GM19240 (cell line): ENCODE measurements around the gene AGR2.
"Not testable (repeated sequence)": the region's sequence is repeated elsewhere in the genome, so short reads cannot be mapped to it uniquely, and the experiment has no call there.

Experiments used
- DNase-seq: peaks from one replicate; pipeline ENCODE4 v3.0.0; 2011; ENCODE audit warnings: low spot score; ENCODE audit not compliant: insufficient read length

The AGR2 gene

DNA sequence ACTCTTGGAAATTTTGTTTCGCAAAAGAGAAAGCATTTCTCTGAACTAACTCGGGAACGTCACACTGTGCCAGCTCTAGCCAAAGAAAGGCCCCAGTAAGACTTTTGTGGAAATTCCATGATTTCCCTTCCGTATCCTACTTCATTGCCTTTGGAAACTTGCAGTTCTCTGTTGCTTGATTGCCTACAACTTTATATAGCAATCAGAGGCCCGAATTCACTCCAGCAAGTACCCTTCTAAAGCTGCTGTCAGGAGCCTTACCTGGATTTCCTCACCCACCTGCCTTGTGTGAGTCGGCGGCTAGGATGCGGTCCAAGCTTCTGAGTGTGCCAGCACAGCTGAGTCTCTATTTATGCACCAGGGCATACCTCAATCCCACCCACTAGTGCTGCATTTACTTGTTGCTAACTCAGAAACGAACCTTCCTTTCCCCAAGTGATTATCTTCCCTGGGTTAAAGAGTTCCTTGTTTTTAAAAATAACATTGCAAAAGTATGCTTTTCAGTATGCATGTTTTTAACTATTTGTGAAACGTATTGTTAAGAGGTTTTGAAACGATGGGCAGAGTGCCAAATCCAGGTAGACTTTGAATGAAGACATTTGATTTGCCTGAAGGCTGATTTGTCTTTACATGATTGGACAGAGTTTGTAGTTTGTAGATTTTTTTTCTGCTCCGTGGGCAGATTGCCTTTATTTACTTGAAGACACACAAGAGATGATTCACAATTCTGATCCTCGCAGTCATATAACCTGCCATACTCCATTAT is at the start of gene AGR2:
Gene AGR2 (minus strand): TSS at position 326 of the 766 bp plus-strand sequence. CDS start 3,203 bp downstream, outside the sequence.
- no peak for DNase-seq

DNA sequence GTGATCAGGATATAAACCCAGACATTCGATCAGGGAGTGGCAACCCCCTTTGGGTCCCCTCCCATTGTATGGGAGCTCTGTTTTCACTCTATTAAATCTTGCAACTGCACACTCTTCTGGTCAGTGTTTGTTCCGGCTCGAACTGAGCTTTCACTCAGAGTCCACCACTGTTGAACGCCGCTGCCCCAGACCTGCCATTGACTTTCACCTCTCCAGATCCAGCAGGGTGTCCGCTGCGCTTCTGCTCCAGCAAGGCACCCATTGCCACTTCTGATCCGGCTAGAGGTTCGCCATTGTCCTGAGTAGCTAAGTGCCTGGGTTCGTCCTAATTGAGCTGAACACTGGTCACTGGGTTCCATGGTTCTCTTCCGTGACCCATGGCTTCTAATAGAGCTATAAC is 48.4 kb upstream of the AGR2 start:
- not testable (repeated sequence) for DNase-seq

DNA sequence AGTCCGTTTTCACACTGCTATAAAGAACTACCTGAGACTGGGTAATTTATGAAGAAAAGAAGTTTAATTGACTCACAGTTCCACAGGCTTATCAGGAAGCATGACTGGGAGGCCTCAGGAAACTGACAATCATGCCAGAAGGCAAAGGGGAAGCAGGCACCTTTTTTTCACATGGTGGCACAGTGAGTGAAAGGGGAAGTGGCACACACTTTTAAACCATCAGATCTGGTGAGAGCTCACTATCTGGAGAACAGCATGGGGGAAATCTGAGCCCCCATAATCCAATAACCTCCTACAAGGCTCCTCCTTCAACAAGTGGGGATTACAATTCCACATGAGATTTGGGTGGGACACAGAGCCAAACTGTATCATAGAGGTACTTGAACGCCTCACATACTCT is 47.0 kb upstream of the AGR2 start:
- DNase-seq: no peak

DNA sequence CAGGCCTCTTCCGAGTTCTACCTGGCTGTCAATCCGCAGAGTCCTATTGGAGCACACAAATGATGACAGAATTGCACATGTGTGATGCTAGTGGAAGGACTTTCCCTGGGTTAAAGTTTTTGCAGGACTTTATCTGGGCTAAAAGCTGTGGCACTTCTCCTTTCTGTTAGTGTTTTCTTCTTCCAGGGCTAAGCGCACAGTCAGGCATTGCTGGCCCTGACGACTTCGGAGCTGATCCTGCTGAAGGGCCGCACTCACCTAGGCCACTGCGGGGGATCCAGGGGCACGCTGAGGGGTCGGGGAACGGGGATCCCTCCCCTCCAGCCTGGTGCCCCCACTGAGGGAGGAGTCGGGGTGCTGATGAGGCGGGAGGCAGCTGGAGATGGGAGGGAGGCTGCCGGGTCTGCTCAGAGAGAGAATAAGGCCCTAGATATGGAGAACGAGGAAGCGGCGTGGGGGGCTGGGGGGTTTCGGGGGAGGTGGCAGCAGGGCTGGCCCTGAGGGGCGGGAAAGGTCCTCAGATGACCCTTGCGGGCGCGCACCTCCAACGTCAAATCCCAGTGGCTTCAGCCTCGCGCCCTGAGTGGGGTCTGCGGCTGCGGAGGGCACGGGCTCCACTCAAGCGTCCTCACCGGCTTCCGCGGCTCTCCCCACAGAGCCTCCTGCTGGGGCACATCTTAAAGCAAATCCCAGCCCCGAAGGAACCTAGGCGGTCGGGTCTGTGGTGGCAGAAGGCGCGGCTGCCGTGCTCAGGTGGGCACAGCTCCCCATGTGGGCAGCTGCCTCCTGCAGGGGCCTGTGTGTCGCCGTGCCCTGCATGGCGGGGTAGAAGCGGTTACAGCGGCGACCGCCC is 46.0 kb upstream of the AGR2 start:
- DNase-seq: no peak

DNA sequence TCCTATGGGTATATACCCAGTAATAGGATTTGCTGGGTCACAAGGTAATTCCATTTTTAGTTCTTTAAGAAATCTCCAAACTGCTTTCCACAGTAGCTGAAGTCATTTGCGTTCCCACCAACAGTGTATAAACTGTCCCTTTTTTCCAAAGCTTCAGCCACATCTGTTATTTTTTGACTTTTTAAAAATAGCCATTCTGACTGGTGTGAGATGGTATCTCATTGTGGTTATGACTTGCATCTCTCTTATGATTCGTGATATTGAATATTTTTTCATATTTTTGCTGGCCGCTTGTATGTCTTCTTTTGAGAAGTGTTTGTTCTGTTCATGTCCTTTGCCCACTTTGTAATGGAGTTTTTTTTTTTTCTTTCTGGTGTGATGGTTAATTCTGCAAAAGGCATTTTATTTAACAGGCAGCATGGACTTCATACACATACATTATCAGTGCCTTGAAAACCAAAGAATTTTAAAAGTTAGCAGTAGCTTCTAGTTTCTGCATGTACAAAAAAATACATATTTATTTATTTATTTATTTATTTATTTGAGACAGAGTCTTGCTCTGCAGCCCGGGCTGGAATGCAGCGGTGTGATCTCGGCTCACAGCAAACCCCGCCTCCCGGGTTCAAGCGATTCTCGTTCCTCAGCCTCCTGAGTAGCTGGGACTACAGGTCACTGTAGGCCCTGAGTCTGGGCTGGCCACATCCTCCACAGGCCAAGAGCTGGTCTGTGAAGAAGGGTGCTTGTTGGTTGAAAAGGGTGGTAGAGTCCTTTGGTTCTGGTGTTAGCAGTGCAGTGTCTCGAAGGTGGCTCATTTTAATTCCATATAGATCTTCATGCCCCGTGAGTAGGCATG is 44.7 kb upstream of the AGR2 start:
- DNase-seq: no peak

DNA sequence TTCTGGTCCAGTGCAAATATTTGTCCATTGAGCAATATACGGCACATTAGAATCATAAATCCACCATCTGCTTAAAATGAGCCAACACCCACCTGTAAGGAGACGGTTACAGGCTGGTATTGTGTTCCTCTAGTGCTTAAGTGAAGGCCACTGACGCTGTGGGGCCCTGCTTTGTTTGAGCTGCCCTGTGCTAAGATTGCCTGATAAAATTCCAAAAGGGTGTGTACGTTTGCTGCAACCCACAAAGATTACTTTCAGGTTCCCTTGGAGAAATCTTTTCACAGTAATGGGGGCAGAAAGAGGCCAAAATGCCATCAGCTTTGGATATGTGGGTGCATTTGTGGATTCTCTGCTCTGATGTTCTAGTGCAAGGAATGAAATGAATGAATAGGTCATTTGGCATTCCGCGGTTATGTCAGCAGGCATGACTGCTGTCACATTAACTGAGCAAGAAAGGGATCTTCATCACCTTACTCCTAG is 42.6 kb upstream of the AGR2 start:
- no peak for DNase-seq

DNA sequence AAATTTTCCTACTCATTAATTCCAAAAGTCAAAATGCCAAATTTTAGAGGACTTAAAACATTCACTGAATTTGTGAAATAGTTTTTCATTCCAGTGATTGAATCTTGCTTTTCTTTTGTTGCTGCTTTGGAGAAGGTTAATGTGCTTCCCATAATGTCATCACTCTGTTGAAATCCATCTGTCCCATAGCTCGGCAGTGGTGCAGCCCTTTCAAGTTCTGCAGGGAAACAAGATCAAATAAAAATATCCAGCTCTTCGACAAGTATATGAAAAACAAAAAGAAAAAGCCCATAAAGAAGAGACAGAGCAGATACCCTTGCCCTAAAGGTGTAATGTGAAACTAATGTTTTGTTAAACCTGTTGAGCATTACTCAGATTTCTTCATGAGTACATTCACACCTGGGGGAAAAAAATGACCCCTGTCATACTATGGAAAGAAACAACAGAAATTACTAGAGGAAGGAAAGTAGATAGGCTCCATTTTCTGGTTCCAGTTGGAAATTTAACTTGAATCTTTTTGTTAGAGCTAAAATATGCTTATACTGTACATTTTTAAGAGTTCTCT is 41.9 kb upstream of the AGR2 start:
- no peak for DNase-seq

DNA sequence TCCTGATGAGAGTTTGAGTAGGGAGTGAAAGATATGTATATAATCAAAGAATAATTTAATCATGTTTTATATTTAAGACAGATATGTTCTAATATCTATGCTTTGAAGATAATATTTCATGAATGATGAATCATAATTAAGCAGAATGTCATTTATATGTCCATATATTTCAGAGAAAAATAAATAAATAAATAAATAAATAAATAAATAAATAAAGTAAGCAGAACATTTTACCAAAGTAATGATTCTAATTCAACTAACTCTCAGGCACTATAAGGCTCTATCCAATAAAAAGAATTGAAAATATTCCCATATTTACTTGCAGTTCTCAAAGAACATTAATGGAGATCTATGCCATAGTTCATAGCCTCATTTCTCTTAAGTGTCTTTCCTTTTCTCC is 40.9 kb upstream of the AGR2 start:
- no peak for DNase-seq

DNA sequence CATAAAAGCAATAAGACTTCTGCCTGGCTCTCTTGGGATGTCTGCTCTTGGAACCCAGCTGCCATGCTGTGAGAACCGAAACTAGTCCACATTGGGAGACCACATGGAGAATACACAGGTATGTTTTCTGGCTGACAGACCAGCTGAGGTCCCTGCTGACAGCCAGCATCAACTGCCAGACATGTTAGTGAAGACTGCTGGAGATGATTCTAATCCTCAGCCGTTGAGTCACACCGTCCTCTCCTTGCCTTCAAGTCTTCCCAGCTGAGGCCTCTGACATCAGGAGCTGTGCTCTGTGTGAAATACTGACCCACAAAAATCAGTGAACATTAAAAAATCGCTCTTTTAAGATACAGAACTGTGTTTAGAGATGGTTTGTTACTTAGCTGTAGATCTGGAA is 36.9 kb upstream of the AGR2 start:
- no peak for DNase-seq

DNA sequence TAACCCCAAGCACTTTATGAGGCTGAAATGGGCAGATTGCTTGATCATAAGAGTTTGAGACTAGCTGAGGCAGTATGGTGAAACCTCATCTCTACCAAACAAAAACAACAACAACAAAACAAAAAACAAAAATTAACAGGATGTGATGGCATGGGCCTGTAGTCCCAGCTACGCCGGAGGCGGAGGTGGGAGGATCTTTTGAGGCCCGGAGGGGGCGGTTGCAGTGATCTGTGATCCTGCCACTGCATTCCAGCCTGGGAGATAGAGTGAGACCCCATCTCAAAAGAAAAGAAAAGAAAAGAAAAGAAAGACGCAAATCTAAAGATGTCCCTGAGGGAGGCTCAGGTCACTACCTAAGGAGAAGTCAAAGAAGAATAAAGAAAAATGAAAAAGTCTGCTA is 35.3 kb upstream of the AGR2 start:
- no peak for DNase-seq

DNA sequence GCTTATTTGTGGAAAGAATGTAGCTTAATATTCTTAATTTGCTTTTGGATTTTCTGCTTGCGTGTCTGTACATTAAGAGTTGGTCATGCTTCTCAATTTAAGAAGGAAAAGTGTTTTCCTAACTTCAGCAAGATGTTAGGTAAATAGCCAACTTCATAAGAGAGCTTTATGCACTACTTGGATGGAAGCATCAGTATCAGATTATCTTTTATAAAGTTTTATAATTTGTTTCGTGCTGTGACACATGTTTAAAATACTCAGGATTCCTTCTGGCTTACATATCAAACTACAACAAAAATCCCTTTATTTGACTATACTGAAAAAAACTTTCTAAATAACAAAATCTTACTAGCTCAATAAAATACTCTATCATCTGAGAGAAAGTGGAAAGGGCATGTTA is 34.8 kb upstream of the AGR2 start:
- DNase-seq: no peak

DNA sequence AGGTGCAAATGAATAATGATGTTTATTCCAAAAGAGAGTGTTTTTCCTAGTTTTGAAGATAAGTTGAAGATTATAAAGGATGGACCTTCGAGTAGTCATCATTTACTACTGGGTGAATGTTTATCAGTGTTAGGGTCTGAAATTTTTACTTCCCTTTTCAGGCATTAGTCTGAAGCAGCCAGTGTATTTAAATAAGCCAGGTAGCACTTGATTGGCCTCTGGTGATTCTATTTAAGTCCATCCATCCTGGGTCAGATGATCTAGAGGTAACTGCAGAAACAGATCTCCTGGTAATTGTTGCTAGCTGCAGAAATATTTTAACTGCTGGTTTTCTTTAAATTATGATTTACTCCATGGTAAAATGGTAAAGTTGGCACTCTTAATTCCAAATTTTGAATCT is 34.1 kb upstream of the AGR2 start:
- no peak for DNase-seq

DNA sequence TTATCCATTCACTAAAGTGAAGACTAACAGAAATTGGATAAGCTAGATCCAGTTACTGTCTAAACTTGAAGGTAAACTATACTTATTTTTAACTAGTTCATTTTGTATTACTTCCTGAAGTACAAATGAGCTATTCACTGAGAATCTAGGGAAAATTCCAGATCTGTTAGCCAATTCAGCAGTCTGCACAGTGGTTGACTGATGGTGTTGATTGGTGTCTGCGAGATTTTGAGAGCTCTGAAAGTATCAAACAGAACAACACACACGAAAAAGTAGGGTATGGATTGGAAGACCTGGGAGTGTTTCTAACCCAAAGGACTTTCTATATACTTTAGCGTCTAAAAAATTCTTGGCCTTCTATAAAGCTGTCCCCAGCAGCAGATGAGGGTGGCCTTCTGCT is 33.6 kb upstream of the AGR2 start:
- DNase-seq: no peak

DNA sequence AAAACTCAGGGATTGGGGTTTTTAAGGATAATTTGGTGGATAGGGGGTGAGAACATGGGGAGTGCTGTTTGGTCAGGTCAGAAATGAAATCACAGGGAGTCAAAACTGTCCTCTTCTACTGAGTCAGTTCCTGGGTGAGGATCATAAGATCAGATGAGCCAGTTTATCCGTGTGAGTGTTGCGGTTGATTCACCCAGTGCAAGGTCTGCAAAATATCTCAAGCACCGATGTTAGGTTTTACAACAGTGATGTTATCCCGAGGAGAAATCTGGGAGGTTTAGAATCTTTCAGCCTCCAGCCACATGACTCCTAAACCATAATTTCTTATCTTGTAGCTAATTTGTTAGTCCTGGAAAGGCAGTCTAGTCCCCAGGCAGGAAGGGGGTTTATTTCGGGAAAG is 31.7 kb upstream of the AGR2 start:
- DNase-seq: no peak

DNA sequence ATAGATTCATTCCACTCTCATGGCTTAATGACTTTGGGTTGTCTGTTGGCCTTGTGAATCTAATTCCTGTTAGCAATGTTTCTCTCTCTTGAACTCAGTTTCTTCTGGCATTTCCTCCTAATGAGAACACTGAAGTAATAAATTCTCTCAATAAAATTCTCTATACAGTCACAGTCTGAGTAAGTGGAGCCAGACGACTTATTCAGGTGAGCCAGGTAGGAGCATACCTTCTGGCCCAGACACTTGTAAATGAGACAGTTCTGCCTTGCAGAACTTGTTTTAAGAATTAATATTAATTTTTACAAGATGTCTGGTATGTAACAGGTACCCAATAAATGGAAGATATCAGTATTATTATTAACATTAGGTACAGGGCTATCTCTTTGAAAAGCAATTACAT is 28.6 kb upstream of the AGR2 start:
- no peak for DNase-seq

DNA sequence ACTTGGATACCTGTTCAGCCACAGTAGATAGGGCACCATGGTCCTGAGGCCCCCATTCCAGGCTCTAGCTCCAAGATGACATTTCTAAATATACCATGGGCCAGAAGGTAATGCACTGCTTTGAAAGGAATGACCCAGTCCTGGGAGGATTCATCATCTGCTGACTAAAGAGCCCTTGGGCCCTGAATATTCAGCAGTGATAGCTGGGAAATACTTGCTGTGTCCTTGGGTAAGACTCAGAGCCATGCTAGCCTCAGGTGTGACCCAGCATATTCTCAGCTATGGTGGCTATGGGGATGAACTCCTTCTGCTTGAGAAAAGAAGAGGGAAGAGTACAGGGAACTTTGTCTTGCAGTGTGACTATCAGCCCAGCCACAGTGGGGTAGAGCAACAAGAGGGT is 21.3 kb upstream of the AGR2 start:
- DNase-seq: no peak

DNA sequence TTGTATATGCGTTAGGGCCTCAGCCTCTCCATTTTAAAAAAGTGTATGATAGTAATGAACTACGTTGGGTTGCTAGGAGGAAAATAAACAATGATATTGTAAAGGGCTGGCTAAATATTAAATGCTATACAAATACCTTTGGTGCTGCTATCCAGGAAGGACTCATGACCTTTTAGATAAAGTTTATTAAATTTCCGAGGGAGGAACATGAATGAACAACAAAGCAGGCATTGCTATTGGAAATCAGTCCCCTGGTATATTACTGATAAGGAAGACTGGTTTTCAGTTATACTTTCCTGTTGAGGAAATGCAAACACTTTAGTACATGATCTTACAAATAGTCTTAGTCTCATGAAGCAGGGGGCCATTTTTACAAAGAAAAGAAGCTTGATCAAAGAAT is 17.2 kb upstream of the AGR2 start:
- DNase-seq: no peak

DNA sequence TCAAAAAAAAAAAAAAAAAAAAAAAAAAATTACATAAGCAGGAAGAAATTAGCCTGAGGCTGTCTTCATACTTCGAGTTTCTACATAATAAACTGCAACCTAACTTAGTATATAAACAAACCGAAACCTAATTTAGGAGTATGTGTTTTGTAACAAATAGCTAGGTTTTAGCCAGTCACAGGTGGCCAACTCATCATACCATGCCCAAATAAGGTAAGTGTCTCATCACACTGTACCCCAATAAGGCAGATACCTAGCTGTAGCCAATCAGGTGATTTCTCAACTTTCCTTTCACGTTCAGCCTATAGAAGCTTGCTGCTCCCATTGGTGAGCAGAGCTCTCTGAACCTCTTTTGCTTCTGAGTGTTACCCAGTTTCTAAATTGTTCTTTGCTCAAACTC is 13.9 kb upstream of the AGR2 start:
- DNase-seq: no peak

DNA sequence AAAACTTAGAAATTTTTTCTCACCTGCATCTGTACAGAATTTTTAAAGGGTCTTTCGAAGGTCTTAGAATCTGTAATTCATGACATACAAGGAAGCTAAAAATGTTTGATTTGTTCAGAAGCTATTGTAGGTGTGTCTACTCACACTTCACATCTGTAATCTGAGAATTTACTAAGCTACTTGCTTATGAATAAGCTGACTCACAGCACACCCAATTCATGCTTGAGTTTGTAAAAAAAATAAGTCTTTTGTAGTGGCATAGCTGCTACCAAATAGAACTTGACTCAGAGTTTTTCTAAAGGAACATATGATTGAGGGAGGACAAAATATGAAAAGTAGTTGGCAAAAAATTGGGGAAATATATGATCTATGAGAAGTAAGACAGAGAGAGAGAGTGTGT is 12.7 kb upstream of the AGR2 start:
- no peak for DNase-seq

DNA sequence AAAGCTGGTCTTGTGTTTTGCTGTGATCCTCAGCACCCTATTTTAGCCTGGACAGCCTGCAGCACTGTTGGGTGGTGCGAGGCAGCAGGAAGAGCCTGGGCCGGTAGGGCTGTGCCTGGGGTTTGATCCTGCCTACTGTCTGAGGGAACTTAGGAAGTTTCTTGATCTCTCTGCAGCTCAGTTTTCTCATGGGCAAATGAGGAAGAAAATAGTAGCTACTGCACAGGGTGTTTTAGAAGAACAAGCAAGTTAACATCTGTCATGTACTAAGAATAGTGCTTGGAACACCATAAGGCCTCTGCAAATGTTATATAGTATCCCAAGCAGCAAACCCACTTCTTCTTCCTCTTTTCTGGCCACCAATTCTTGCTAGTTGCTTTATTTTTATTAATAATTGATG is 12.0 kb upstream of the AGR2 start:
- DNase-seq: no peak

DNA sequence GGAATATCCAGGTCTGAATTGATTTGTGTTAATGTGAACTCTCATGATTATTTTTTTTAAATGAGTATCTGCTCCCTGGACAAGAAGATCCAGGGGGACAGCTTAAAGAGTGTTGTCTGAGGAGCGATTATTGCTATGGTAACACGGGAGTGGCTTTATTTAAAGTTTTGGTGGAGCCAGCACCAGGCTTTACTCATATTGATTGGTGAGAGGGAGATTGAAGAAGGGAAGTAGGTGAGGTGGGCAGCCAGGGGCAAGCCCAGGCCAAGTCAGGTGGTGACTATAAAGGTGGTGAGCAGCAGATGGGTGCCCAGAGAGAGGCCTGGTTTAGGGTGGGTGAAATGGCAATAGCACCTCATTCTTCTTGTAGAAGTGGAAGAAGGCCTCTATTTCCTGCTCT is 10.2 kb upstream of the AGR2 start:
- no peak for DNase-seq

DNA sequence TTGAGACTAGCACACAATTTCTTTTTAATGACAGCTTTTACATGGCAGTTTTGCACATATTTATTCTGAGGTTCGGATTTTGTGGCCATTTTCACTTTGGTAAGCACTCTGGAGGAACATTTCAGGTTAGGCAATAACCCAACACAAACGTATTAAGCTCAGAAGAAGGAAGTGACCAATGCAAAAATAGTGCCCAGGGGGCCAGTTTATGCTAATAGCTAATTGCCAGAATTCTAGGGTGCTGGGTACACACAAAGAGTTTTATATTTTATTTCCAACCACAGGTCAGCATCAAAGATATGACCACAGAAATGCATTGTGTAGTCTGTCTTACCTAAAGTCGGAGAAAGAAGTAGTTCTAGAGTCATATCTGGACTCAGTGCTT is 8.4 kb upstream of the AGR2 start:
- DNase-seq: no peak
